ENCODE results near the gene PLBD2. TPM values are rescaled to one million over a fixed set of nuclear protein-coding genes. Genes with fewer than 3 reads are reported as not detected.

The PLBD2 gene
- 37.8 to 39.3 TPM (median 38.7 TPM) in 3 replicates for total RNA-seq

- peak; percentile 92 for DNase-seq (ENCODE audit: low spot score in 2 of 2, unreplicated experiment in 2 of 2)
- H3K4me3 Mint-ChIP-seq: peak within 1 kb of the TSS; percentile 82
- no peaks in the 10 kb centered on the region for H3K27me3 Mint-ChIP-seq (ENCODE audit: low read depth)
- no peaks in the 10 kb centered on the region for H3K9me3 Mint-ChIP-seq
- H3K4me1 Mint-ChIP-seq: peaks cover 14% of the 10 kb centered on the region
- no peaks in the 10 kb centered on the region for H3K36me3 Mint-ChIP-seq
- no peak for TF ChIP-seq CTCF (IDR thresholded peaks at IDR 0.05; ENCODE audit: unreplicated experiment)
- peak within 1 kb of the TSS; percentile 73 for H3K27ac Mint-ChIP-seq
Observed at GRCh38 chr12:113358381-113359132, at the start of gene PLBD2. TSS of gene PLBD2 (plus strand) at chr12:113358587. CDS start at chr12:113358601, 14 bp downstream.

- Mint-ChIP-seq H3K36me3 (peaks cover 19% of the 10 kb centered on the region), H3K27ac (no peak overlapping the region), H3K4me3 (no peak overlapping the region), H3K9me3 (peaks cover 4% of the 10 kb centered on the region), H3K4me1 (peaks cover 3% of the 10 kb centered on the region), H3K27me3 (ENCODE audit: low read depth) (no peaks in the 10 kb centered on the region)
- no peak for TF ChIP-seq CTCF (IDR thresholded peaks at IDR 0.05; ENCODE audit: unreplicated experiment)
- DNase-seq (ENCODE audit: low spot score in 2 of 2, unreplicated experiment in 2 of 2): no peak
Observed at GRCh38 chr12:113310489-113310888, 47.9 kb upstream of the PLBD2 start.

GRCh38 chr12:113314121-113314529 is 44.3 kb upstream of the PLBD2 start:
- Mint-ChIP-seq H3K4me3 (no peak overlapping the region), H3K4me1 (peaks cover 3% of the 10 kb centered on the region), H3K9me3 (peaks cover 4% of the 10 kb centered on the region), H3K27me3 (ENCODE audit: low read depth) (no peaks in the 10 kb centered on the region), H3K36me3 (peaks cover 24% of the 10 kb centered on the region), H3K27ac (no peak overlapping the region)
- DNase-seq (ENCODE audit: low spot score in 2 of 2, unreplicated experiment in 2 of 2): no peak
- TF ChIP-seq CTCF (IDR thresholded peaks at IDR 0.05; ENCODE audit: unreplicated experiment): no peak

- Mint-ChIP-seq H3K9me3 (peaks cover 4% of the 10 kb centered on the region), H3K4me3 (no peak overlapping the region), H3K27me3 (ENCODE audit: low read depth) (no peaks in the 10 kb centered on the region), H3K4me1 (peaks cover 3% of the 10 kb centered on the region), H3K36me3 (peaks cover 27% of the 10 kb centered on the region), H3K27ac (no peak overlapping the region)
- TF ChIP-seq CTCF (IDR thresholded peaks at IDR 0.05; ENCODE audit: unreplicated experiment): no peak
- no peak for DNase-seq (ENCODE audit: low spot score in 2 of 2, unreplicated experiment in 2 of 2)
Observed at GRCh38 chr12:113315358-113315757, 43.0 kb upstream of the PLBD2 start.

GRCh38 chr12:113316155-113316554 is 42.2 kb upstream of the PLBD2 start:
- no peak for TF ChIP-seq CTCF (IDR thresholded peaks at IDR 0.05; ENCODE audit: unreplicated experiment)
- H3K9me3 Mint-ChIP-seq: no peaks in the 10 kb centered on the region
- peaks cover 3% of the 10 kb centered on the region for H3K4me1 Mint-ChIP-seq
- no peaks in the 10 kb centered on the region for H3K27me3 Mint-ChIP-seq (ENCODE audit: low read depth)
- H3K4me3 Mint-ChIP-seq: no peak overlapping the region
- no peak overlapping the region for H3K27ac Mint-ChIP-seq
- DNase-seq (ENCODE audit: low spot score in 2 of 2, unreplicated experiment in 2 of 2): no peak
- peaks cover 27% of the 10 kb centered on the region for H3K36me3 Mint-ChIP-seq

Measured in mesothelial cell of epicardium (in vitro differentiated cells).